Subcutaneous abdominal adipose tissue (tissue), 5 donors: ENCODE data around the gene PCBP3.
"Not testable (repeated sequence)": the region's sequence is repeated elsewhere in the genome, so short reads cannot be mapped to it uniquely, and the experiment has no call there.

Experiments
- H3K27ac ChIP-seq: one replicate; pipeline ENCODE4 v1.7.0; 2013; ENCODE audit warnings: low read depth, mild to moderate bottlenecking, inconsistent platforms, low read length, moderate library complexity
- H3K27me3 ChIP-seq, 5 donors: one replicate each; pipeline ENCODE4 v1.7.0; 2013; ENCODE audit warnings: low read length in 5 of 5, inconsistent platforms in 1 of 5; ENCODE audit not compliant: control insufficient read depth in 5 of 5, insufficient read depth in 4 of 5
- H3K36me3 ChIP-seq, 5 donors: one replicate each; pipeline ENCODE4 v1.7.0; 2013; ENCODE audit warnings: low read length in 5 of 5; ENCODE audit not compliant: control insufficient read depth in 5 of 5, insufficient read depth in 5 of 5
- H3K4me1 ChIP-seq, 5 donors: one replicate each; pipeline ENCODE4 v1.7.0; 2013; ENCODE audit warnings: low read length in 5 of 5, mild to moderate bottlenecking in 3 of 5, moderate library complexity in 1 of 5; ENCODE audit not compliant: control insufficient read depth in 5 of 5, insufficient read depth in 5 of 5
- H3K4me3 ChIP-seq, 5 donors: one replicate each; pipeline ENCODE4 v1.7.0; 2013; ENCODE audit warnings: low read length in 5 of 5, low read depth in 1 of 5
- H3K9ac ChIP-seq, 5 donors: one replicate each; pipeline ENCODE4 v1.7.0; 2013; ENCODE audit warnings: low read length in 5 of 5, mild to moderate bottlenecking in 4 of 5, moderate library complexity in 3 of 5
- H3K9me3 ChIP-seq, 5 donors: one replicate each; pipeline ENCODE4 v1.7.0; 2013; ENCODE audit warnings: low read length in 5 of 5; ENCODE audit not compliant: control insufficient read depth in 5 of 5
- donor health status: healthy.
- donor health status: healthy.
- donor health status: healthy.
- donor health status: healthy.
- donor health status: healthy.

Gene PCBP3

DNA sequence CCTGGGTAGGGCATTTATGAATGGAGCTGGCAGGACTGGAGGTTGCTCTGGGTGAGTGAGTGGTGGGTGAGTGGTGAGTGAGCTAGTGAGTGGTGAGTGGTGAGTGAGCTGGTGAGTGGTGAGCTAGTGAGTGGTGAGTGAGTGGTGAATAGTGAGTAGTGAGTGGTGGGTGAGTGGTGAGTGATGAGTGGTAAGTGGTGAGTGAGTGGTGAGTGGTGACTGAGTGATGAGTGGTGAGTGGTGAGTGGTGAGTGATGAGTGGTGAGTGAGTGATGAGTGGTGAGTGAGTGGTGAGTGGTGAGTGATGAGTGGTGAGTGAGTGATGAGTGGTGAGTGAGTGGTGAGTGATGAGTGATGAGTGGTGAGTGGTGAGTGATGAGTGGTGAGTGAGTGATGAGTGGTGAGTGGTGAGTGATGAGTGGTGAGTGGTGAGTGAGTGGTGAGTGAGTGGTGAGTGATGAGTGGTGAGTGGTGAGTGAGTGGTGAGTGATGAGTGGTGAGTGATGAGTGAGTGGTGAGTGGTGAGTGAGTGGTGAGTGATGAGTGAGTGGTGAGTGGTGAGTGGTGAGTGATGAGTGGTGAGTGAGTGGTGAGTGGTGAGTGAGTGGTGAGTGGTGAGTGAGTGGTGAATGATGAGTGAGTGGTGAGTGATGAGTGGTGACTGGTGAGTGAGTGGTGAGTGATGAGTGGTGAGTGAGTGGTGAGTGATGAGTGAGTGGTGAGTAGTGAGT lies 170.8 kb downstream of the PCBP3 start:
- not testable (repeated sequence) for H3K4me1 ChIP-seq, H3K27me3 ChIP-seq, H3K9me3 ChIP-seq, H3K36me3 ChIP-seq, H3K9ac ChIP-seq, H3K27ac ChIP-seq, H3K4me3 ChIP-seq

DNA sequence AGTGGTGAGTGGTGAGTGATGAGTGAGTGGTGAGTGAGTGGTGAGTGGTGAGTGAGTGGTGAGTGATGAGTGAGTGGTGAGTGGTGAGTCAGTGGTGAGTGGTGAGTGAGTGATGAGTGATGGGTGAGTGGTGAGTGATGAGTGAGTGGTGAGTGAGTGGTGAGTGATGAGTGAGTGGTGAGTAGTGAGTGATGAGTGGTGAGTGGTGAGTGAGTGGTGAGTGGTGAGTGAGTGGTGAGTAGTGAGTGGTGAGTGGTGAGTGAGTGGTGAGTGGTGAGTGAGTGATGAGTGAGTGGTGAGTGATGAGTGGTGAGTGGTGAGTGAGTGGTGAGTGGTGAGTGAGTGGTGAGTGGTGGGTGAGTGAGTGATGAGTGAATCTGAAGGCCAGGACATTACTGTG lies 172.3 kb downstream of the PCBP3 start:
- H3K27ac ChIP-seq, H3K9ac ChIP-seq, H3K4me3 ChIP-seq, H3K9me3 ChIP-seq, H3K27me3 ChIP-seq, H3K4me1 ChIP-seq, H3K36me3 ChIP-seq: not testable (repeated sequence)

DNA sequence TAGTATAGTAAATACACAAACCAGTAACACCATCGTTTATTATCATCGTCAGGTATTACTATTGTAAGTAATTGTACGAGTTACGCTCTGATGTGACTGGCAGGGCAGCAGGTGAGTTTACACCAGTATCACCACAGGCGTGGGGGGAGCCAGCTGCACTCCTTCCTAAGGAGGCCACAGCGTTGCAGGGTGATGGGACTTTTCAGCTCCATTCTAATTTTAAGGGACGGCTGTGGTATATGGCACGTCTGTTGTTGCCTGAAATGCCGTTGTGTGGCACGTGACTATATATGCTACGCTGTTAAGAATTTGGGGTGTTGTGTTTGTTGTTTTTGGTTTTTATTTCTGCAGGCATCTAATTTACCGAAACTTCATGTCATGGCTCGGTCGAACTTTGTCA lies 173.3 kb downstream of the PCBP3 start:
- peaks cover 0 to 2% (median 0%) of the 10 kb centered on the region in 5 donors for H3K27me3 ChIP-seq
- H3K4me3 ChIP-seq = no peak overlapping the region
- H3K36me3 ChIP-seq = no peaks in the 10 kb centered on the region
- no peaks in the 10 kb centered on the region for H3K9me3 ChIP-seq
- H3K9ac ChIP-seq = no peak overlapping the region
- no peak overlapping the region for H3K27ac ChIP-seq
- peaks cover 0 to 10% (median 0%) of the 10 kb centered on the region in 5 donors for H3K4me1 ChIP-seq

GRCh38 chr21:45817345-45817744 lies 173.8 kb downstream of the PCBP3 start:
- Histone ChIP-seq H3K36me3 (no peaks in the 10 kb centered on the region), H3K4me3 (no peak overlapping the region), H3K27me3 (peaks cover 0 to 4% (median 0%) of the 10 kb centered on the region in 5 donors), H3K27ac (no peak overlapping the region), H3K4me1 (peaks cover 0 to 10% (median 0%) of the 10 kb centered on the region in 5 donors), H3K9ac (no peak overlapping the region), H3K9me3 (no peaks in the 10 kb centered on the region)

DNA sequence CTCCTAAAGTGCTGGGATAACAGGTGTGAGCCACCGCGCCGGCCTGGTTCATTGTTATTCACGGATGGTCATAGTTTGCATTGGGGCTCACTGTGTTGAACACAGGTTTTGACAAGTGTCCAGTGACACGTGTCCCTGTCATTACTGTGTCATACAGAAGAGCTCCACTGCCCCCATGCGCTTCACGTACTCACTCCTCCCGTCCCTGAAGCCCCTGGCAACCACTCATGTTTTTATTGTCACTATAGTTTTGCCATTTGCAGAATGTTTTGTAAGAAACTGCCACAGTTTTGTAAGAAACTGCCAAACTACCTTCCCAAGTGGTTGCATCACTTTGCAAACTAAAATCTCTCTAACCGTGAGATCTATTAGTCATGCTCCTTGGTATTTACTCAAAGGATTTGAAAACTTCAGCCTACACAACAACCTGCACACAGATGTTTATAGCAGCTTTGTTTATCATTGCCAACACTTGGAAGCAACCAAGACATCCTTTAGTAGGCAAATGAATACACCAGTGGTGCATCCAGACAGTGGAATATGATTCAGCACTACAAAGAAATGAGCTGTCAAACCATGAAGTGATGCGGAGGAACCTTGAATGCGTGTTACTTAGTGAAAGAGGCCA lies 174.9 kb downstream of the PCBP3 start:
- no peaks in the 10 kb centered on the region for H3K9me3 ChIP-seq
- H3K4me3 ChIP-seq = no peak overlapping the region
- no peaks in the 10 kb centered on the region for H3K36me3 ChIP-seq
- H3K9ac ChIP-seq = no peak overlapping the region
- peaks cover 0 to 4% (median 0%) of the 10 kb centered on the region in 5 donors for H3K27me3 ChIP-seq
- no peak overlapping the region for H3K27ac ChIP-seq
- H3K4me1 ChIP-seq = peaks cover 0 to 10% (median 0%) of the 10 kb centered on the region in 5 donors

GRCh38 chr21:45818904-45819285 lies 175.4 kb downstream of the PCBP3 start:
- peaks cover 0 to 4% (median 0%) of the 10 kb centered on the region in 5 donors for H3K27me3 ChIP-seq
- H3K4me1 ChIP-seq = peaks cover 0 to 10% (median 0%) of the 10 kb centered on the region in 5 donors
- H3K9me3 ChIP-seq = no peaks in the 10 kb centered on the region
- no peak overlapping the region for H3K4me3 ChIP-seq
- H3K36me3 ChIP-seq = no peaks in the 10 kb centered on the region
- H3K27ac ChIP-seq = no peak overlapping the region
- H3K9ac ChIP-seq = no peak overlapping the region

DNA sequence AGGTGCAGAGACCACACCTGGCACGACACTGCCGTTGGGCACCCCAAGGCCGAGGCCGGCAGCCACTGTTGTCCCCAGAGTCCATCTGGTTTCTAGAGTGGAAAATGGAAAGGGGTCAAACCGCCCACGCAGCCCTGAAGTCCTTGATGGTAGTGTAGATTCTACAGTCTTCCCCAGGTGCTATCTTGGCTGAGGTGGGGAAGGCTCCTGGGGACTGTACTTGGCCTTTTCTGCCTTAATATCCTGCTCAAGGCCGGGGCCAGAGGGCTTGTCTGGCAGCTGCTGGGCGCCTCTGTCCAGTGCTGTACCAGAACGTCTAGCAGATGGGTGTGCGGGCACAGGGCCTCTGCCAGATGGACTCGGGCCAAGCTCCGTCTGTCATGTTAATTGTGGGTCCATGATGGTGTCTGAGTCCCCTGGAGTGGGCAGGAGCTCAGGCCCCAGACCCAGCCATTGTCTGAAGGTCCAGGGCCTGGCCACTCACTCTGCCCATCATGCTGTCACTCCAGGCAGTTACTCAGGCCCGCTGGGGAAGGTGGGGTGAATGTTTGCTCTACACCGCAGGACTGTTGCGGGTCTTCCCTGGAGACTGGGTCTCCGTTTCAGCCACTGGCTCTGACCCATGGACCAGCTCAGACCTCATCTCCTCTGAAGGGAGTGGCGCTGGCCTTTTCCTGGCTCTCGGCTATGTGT lies 176.1 kb downstream of the PCBP3 start:
- no peaks in the 10 kb centered on the region for H3K9me3 ChIP-seq
- no peak overlapping the region for H3K9ac ChIP-seq
- peaks cover 0 to 4% (median 0%) of the 10 kb centered on the region in 5 donors for H3K27me3 ChIP-seq
- no peak overlapping the region for H3K27ac ChIP-seq
- peaks cover 0 to 10% (median 0%) of the 10 kb centered on the region in 5 donors for H3K4me1 ChIP-seq
- no peak overlapping the region for H3K4me3 ChIP-seq
- H3K36me3 ChIP-seq = no peaks in the 10 kb centered on the region

DNA sequence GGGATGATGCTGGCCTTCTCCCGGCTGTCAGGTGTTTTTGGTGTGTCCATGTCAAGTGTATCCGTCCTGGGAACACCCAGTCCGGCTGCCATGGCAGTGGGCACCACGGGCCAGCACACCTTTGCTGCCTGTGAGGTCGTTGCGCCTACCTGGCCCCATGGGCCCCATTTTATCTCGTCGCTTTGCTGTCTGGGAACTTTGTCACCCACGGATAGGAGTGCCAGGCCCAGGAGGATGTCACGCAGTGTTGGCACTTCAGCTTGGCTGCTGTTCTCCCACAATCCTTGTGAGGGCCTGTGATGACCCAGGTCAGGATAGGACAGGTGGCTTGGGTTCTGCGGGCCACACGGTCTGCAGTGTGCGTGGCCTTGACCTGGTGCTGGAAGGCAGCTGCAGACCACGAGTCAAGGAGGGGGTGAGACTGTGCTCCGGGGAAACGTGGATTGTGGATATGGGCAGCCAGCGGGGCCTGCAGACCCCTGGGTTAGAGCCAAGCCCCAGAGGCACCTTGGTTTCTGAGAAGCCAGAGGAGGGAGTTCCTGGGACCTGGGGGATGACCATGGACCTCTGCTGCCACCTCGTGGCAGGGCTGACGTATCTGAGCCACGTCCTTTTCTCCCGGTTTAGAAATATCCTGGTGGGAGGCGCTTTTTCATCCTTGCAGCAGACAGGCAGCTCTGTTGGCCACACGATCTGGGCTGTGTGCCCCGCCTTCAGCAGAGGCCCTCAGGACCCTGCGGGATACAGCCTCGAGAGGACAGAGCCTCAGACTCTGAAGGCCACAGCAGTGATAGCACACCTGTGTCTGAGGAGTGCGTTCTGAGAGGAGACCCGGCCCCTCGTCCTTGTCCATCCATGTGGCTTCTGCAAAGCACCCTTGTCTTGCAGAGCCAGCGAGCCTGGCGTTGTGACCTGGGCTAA lies 176.9 kb downstream of the PCBP3 start:
- peaks cover 0 to 7% (median 0%) of the 10 kb centered on the region in 5 donors for H3K27me3 ChIP-seq
- no peaks in the 10 kb centered on the region for H3K36me3 ChIP-seq
- no peak overlapping the region for H3K4me3 ChIP-seq
- H3K9me3 ChIP-seq = no peaks in the 10 kb centered on the region
- no peak overlapping the region for H3K27ac ChIP-seq
- H3K9ac ChIP-seq = no peak overlapping the region
- H3K4me1 ChIP-seq = peaks cover 0 to 10% (median 0%) of the 10 kb centered on the region in 5 donors

GRCh38 chr21:45821315-45821962 lies 177.9 kb downstream of the PCBP3 start:
- Histone ChIP-seq H3K9ac (no peak overlapping the region), H3K27ac (no peak overlapping the region), H3K27me3 (peaks cover 0 to 7% (median 0%) of the 10 kb centered on the region in 5 donors)

More at GRCh38 chr21:45821315-45821962, 177.9 kb downstream of the PCBP3 start:
- H3K36me3 ChIP-seq = no peaks in the 10 kb centered on the region
- H3K9me3 ChIP-seq = no peaks in the 10 kb centered on the region
- peaks cover 0 to 10% (median 0%) of the 10 kb centered on the region in 5 donors for H3K4me1 ChIP-seq
- no peak overlapping the region for H3K4me3 ChIP-seq
